Liver (tissue), 3 donors: ENCODE results near the gene GHITM.

ENCODE experiments used
- FOXA1 ChIP-seq: IDR thresholded peaks from 2 replicates; pipeline ENCODE4 v1.6.1; 2016; ENCODE audit warnings: antibody characterized with exemption
- FOXA2 ChIP-seq: IDR thresholded peaks from 2 replicates; pipeline ENCODE4 v1.6.1; 2016; ENCODE audit warnings: antibody characterized with exemption
- HNF4A ChIP-seq, 2 donors: conservative IDR thresholded peaks; 2 replicates each; pipeline ENCODE4 v1.6.1; 2016; ENCODE audit warnings: antibody characterized with exemption in 2 of 2, mild to moderate bottlenecking in 2 of 2
- JUND ChIP-seq, 2 donors: IDR thresholded peaks; 2 replicates each; pipeline ENCODE4 v1.6.1; 2016; ENCODE audit warnings: antibody characterized with exemption in 2 of 2
- RXRA ChIP-seq, 2 donors: IDR thresholded peaks; 2 replicates each; pipeline ENCODE4 v1.6.1; 2017 to 2018; ENCODE audit warnings: antibody characterized with exemption in 2 of 2, mild to moderate bottlenecking in 1 of 2
- SP1 ChIP-seq: IDR thresholded peaks from 2 replicates; pipeline ENCODE4 v1.6.1; 2018; ENCODE audit warnings: antibody characterized with exemption, mild to moderate bottlenecking
- YY1 ChIP-seq: IDR thresholded peaks from 2 replicates; pipeline ENCODE4 v1.6.1; 2016; ENCODE audit warnings: antibody characterized with exemption, mild to moderate bottlenecking
- TF ChIP-seq, protein P1 (sequence below): fragments of 150-350 bp; IDR thresholded peaks from 2 replicates; pipeline ENCODE4 v1.5.1; 2017; ENCODE audit warnings: improper control_type of control experiment, low read depth, low read length; ENCODE audit not compliant: missing input control
- TF ChIP-seq, protein P2 (sequence below): IDR thresholded peaks from 2 replicates; pipeline ENCODE4 v1.6.1; 2016; ENCODE audit warnings: antibody characterized with exemption
- TF ChIP-seq, protein P3 (sequence below): IDR thresholded peaks from 2 replicates; pipeline ENCODE4 v1.6.1; 2016; ENCODE audit warnings: antibody characterized with exemption
- TF ChIP-seq, protein P4 (sequence below): IDR thresholded peaks from 2 replicates; pipeline ENCODE4 v1.6.1; 2016; ENCODE audit warnings: antibody characterized with exemption, mild to moderate bottlenecking
- donor health status: healthy.
- donor health status: healthy.

DNA sequence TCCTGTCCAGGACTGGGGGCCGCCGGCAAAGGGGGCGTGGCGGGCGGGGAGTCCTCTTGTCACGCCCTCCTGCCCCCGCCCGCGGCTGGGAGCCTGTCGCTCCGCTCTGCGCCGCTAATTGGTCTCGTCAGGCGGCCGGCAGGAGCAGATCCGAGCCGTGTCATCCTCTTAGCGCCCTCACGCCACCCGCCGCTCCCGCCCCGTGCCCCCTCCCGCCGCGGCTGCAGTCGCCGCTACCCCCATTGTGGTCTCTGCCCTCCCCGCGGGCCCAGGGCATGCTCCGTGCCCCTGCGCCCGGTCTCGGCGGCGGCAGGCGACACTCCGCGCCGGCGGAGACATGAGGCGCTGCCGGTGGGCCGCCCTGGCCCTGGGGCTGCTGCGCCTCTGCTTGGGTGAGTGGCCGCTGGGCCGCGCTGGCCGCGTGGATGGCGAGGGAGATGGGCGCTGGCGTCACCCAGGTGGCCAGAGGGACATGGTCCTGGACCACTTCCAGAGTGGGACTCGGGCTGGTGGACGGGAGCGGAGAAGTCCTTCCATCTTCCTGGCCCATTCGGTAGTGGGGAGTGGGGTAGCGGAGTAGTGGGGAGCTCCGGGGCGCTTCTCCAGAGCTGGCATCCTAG is 55.2 kb downstream of the GHITM start, which contains the start of gene CDHR1:
- TF ChIP-seq, protein P1, sequence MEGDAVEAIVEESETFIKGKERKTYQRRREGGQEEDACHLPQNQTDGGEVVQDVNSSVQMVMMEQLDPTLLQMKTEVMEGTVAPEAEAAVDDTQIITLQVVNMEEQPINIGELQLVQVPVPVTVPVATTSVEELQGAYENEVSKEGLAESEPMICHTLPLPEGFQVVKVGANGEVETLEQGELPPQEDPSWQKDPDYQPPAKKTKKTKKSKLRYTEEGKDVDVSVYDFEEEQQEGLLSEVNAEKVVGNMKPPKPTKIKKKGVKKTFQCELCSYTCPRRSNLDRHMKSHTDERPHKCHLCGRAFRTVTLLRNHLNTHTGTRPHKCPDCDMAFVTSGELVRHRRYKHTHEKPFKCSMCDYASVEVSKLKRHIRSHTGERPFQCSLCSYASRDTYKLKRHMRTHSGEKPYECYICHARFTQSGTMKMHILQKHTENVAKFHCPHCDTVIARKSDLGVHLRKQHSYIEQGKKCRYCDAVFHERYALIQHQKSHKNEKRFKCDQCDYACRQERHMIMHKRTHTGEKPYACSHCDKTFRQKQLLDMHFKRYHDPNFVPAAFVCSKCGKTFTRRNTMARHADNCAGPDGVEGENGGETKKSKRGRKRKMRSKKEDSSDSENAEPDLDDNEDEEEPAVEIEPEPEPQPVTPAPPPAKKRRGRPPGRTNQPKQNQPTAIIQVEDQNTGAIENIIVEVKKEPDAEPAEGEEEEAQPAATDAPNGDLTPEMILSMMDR = no peak
- TF ChIP-seq SP1 (no peak), RXRA (IDR thresholded peaks at IDR 0.05) (no peak), YY1 (no peak), JUND (IDR thresholded peaks at IDR 0.05) (no peak), HNF4A (conservative IDR thresholded peaks at IDR 0.05) (no peak), FOXA1 (no peak), FOXA2 (no peak)
- TF ChIP-seq, protein P2, sequence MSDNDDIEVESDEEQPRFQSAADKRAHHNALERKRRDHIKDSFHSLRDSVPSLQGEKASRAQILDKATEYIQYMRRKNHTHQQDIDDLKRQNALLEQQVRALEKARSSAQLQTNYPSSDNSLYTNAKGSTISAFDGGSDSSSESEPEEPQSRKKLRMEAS = no peak
- TF ChIP-seq, protein P3, sequence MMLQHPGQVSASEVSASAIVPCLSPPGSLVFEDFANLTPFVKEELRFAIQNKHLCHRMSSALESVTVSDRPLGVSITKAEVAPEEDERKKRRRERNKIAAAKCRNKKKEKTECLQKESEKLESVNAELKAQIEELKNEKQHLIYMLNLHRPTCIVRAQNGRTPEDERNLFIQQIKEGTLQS = no peak
- TF ChIP-seq, protein P4, sequence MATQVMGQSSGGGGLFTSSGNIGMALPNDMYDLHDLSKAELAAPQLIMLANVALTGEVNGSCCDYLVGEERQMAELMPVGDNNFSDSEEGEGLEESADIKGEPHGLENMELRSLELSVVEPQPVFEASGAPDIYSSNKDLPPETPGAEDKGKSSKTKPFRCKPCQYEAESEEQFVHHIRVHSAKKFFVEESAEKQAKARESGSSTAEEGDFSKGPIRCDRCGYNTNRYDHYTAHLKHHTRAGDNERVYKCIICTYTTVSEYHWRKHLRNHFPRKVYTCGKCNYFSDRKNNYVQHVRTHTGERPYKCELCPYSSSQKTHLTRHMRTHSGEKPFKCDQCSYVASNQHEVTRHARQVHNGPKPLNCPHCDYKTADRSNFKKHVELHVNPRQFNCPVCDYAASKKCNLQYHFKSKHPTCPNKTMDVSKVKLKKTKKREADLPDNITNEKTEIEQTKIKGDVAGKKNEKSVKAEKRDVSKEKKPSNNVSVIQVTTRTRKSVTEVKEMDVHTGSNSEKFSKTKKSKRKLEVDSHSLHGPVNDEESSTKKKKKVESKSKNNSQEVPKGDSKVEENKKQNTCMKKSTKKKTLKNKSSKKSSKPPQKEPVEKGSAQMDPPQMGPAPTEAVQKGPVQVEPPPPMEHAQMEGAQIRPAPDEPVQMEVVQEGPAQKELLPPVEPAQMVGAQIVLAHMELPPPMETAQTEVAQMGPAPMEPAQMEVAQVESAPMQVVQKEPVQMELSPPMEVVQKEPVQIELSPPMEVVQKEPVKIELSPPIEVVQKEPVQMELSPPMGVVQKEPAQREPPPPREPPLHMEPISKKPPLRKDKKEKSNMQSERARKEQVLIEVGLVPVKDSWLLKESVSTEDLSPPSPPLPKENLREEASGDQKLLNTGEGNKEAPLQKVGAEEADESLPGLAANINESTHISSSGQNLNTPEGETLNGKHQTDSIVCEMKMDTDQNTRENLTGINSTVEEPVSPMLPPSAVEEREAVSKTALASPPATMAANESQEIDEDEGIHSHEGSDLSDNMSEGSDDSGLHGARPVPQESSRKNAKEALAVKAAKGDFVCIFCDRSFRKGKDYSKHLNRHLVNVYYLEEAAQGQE = no peak
